HG03354 (cell line): ENCODE results near the gene SP2.

Experiments used
- ATAC-seq: cut with Tn5 transposase; IDR thresholded peaks from one replicate; pipeline ENCODE4 v1.9.1; 2021; ENCODE audit warnings: mild to moderate bottlenecking; ENCODE audit not compliant: unreplicated experiment, poor library complexity, severe bottlenecking

Gene SP2

DNA sequence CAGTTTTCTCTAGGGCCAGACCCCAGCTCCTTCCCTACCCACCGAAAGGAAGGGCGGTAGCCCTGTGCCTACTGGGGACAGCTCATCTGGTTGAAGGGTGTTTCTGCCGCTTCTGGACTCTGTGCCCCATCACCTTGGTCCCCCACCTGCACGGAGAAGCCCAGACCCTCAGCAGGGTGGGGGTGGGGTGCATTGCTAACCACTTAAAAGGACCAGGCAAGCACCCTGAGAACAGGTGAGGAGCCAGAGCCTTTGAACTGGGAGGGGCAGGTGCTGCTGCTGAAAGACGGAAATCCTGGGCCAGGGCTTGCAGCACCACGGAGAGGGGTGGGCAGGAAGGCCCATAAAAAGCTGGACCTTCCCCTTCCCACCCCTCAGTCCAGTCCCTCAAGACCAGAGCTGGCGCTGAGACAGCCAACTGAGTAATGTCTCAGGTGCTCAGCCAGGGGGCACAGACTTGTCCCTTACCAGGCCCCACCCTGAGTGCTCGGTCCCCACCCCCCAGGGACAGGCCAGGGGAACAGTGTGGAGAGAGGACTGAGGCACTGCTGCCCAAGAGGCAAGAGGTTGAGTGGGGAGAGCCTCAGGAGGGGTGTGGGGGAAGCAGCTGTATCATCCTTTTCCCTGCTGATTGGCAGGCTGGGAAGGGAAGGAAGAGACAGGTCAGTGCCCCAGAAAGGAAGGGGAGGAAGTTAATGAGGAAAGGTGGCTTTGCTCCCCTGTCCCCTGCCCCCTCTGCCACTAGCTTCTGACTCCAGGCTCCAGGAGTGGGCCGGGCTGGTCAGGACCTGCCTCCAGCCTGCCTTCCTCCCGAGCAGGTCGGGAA is 10.9 kb upstream of the SP2 start:
- ATAC-seq, result no peak

- no peak for ATAC-seq
Measured at GRCh38 chr17:47888293-47888692, 7.7 kb upstream of the SP2 start.

DNA sequence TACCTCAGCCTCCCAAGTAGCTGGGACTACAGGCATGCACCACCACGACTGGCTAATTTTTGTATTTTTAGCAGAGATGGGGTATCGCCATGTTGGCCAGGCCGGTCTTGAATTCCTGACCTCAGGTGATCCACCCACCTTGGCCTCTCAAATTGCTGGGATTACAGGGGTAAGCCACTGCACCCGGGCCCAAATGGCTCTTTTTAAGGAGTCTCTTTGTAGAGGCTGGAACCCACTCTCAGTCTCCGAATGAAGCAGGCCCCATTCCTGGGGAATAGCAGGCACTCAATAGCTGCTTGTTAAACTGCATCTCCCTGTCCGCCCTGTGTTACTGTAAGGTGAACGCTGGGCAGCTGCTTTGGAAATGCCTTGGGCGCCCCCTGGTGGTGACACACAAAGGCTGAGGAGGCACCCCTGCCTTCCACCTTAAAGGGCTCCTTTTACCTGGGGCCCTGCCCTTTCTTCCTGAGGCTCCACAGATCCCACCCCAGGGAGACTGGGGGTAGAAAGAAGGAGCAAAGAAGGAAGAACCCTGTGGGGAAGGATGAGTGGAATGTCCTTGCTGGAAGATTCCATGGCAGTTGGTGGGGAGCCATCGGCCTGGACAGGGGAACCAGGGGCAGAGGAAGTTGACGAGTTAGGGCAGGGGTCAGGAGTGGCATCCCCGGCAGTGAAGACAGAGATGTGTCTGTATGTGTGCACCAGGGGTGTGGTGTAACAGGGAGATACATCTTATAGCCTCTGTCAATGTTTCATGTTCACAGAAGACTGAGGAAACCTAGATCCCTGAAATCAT is 6.1 kb upstream of the SP2 start:
- no peak for ATAC-seq

- no peak for ATAC-seq
Measured at GRCh38 chr17:47891545-47892088, 4.4 kb upstream of the SP2 start.

DNA sequence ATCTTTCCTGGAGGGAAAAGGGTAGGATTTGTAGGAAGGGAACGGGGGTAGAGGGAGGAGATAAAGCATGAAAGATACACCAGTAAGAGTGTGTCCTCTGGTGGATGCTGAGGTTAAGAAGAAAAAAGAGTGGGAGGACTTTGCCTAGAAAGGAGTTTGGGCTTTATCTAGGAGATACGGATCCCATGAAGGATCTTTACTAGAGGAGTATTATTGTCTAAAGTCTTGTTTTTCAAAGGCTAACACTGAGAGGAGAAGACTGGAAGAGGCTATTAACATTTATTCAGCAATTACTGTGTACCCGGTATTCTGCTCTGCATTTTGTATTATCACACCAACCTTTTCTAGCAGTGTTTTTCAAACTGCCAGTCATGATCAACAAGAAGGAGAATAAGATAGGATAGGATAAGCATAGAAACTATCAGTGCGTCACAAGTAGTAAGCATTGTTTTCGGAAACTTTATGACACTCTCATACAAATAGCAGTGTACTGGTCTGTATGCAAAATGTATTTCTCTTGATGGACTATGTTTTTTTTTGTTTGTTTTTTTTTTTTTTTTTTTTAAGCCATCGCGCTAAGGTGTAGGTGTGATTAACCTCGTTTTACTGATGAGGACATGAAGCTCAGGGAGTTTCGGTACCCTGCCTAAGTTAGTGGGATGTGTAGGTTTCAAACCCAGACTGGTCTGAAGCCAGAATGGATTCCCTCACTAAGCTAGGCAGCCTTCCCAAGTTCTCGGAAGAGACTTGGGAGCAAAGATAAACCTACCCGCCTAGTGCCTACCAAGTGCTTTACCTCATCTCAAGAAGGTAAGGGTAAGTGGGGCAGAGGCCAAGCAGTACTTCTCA is 1.3 kb upstream of the SP2 start:
- no peak for ATAC-seq

DNA sequence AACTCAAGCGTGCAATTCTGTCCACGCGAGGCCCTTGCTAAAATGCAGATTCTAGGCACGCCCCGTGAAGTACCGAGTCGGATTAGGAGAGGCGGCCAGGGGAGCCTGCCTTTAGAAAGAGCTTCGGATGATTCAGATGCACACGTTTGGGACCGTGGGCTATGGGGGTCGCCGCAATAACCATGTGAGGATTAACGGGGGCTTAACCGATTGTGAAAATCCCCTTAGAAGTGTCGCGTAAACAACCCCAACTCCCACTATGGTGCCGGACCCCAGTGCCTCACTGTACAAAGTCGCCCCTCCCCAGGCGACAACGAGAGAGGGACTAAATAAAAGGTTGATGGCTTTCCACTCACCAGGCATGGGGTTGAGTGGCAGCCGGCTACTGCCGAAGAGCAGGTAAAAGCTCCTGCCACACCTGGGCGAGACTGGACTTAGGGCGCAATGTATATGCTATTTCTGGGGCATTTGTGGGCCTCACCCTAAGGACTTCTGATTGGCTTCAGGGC is 635 bp upstream of the SP2 start:
- no peak for ATAC-seq

- ATAC-seq, result no peak
Measured at GRCh38 chr17:47896672-47897490, 845 bp downstream of the SP2 start.

DNA sequence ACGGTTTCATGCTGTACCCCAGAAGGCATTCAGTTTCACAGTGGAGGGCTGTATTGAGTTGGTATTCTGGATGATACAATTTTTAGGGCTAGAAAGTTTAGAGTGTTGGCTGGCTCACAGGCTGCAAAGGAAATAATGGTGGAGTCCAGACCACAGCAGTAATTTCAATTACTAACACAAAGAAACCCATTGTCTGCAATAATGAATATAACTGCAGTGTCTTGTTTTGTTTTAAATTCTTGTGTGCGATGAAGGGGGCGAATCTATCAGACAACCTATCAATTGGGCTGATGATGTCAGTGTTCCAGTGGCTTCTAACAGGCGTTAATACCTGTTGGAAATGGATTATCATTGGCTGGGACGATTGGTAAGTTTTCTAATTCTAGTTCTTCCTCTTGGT is 1.5 kb downstream of the SP2 start:
- ATAC-seq, result no peak

DNA sequence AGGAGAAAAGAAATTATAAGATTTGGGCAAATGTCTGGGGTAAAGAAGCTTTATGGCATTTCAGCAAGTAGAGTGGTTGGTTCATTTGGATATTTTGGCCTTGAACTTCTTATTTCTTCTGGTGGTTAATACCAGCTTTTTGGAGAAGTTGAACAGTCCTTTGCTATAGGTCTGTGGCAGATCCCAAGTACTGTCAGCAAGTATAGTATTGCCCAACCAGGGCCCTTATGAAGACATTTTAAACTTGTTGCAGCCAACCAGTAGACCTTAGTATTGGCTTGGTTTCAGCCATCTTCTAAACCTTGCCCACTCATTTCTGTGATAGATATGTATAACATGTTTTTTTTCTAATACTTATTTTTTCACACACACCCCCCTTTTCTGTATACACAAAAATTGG is 2.2 kb downstream of the SP2 start:
- no peak for ATAC-seq

GRCh38 chr17:47899643-47900042 is 3.6 kb downstream of the SP2 start:
- no peak for ATAC-seq

DNA sequence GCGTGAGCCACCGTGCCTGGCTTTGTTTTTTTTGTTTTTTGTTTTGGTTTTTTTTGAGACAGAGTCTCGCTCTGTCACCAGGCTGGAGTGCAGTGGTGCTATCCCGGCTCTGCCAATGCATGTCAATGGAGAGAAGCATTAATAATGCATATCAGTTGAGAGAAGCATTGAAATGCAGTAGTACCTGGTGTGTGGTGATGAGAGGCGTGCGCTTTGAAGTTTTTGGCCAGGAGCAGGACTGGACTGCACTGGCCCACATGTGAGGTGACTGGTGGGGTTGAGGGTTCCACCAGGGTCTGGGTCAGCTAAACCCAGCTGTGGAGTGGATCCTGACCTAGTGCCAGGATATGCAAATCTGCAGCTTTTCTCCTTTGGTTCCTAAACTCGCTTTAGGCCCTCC is 5.4 kb downstream of the SP2 start:
- ATAC-seq, result no peak

DNA sequence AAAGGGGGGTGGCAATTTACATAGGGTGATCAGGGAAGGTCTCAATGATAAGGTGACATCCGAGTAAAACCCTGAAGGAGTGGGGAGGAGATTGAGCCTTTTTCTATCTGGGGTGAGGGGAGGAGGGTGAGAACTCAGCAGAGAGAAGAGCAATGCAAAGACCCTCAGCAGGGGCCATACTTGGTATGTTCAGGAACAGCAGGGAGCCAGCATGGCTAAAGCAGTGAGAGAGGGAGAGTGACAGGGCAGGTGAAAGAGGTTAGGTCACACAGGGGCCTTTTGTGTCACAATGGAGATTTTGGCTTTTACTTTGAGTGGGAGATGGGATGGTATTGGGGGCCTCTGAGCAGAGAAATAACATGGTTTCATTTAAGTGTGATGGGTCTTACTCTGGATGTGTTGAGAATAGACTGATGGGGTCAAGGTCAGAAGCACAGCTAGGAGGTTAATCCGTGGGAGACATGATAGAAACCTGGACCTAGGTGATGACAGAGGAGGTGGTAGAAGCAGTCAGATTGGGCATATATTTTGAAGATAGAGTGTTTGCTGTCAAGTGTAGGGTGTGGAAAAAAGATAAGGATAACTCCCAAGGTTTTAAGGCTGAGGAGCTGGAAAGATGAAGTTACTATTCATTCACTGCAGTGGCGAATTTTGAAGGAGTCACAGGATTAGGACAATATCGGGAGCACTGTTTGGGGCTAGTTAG is 6.2 kb downstream of the SP2 start:
- ATAC-seq, result no peak

GRCh38 chr17:47905221-47905733 is 9.2 kb downstream of the SP2 start:
- no peak for ATAC-seq

- ATAC-seq, result no peak
Measured at GRCh38 chr17:47906443-47906842, 10.4 kb downstream of the SP2 start.

GRCh38 chr17:47907932-47908562 is 12.0 kb downstream of the SP2 start:
- ATAC-seq, result no peak

DNA sequence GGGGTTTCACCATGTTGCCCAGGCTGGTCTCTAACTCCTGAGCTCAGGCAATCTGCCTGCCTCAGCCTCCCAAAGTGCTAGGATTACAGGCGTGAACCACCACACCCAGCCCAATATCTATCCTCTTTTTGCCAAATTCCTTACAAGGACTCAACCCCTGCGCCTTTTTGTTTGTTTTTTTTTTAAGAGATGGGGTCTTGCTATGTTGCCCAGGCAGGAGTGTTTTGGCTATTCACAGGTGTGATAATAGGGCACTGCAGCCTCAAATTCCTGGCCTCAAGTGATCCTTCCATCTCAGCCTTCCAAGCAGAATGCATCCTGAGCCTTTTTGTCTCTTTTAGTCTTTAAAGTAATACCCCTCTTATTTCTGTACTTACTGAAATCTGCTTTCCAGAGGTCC is 17.0 kb downstream of the SP2 start:
- ATAC-seq, result no peak

DNA sequence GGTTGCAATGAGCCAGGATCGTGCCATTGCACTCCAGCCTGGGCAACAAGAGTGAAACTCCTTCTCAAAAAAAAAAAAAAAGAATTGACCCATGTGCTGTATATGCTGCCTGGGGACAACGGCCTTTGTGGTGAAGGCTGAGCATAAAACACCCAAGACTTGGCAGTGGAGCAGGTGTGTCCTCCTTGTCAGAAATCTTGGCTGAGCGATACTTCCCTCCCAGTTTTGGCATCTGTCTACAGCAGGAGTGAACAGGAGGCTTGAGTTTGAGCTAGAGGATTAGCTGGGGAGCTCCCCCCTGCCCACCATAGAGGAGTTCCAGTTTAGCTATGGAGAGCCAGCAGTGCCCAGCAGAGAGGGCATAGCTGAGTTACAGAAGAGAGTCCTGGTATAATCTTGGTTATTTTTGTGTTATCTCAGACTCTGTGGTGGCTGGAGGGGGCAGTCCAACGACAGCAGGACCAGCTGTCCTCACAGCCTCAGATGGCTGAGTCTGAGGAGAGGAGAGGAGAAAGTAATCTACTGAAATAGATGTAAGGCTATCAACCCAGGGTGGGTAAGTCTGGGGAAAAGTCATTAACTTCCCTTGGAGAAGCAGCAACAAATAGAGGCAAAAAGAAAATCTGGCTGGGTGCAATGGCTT is 18.4 kb downstream of the SP2 start:
- no peak for ATAC-seq
